HG02943 (cell line): Measurements from ENCODE around the gene RNF32.
"Not testable (repeated sequence)": the region's sequence is repeated elsewhere in the genome, so short reads cannot be mapped to it uniquely, and the experiment has no call there.

Experiments used
- ATAC-seq: cut with Tn5 transposase; IDR thresholded peaks from one replicate; pipeline ENCODE4 v1.9.1; 2021; ENCODE audit warnings: mild to moderate bottlenecking, low read depth, moderate library complexity; ENCODE audit not compliant: unreplicated experiment

The RNF32 gene

DNA sequence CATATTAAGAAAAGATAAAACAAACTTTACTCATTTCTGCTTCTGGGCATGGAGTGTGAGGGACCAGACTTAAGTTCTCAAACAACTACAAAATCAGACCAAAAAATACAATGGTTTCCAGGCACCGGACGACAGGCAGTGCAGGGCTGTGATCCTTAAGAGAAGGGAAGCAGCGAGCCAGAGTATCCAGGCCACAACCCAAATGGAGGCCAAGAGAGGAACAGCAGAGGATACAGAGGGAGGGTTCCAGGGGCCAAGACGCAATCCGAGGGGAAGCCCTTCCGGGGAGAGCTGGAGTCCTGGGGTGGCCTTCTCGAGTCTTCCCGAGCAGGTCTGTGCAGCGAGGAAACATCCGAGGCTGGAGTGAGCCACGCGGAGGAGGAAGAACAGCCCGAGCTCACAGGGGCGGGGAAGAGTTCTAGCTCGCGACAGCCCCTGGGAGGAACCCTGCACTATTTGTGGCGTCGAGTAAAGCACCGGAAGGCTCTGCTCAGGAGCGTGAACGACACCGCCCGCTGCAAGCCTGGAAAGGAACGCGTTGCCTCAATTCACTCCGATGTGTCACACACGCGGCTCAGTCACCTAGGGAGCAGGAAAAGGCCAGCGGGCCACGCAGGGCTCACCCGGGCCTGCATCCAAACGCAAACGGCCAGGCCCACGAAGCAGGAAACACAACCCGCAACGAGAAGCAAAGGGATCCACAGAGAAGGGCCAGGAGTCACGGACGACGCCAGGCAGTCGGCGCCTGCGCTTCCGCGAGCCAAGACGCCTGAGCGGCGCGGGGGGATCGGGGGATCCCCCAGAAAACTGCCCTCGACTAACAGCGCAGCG is 933 bp upstream of the RNF32 start:
- peak; percentile 18 for ATAC-seq

DNA sequence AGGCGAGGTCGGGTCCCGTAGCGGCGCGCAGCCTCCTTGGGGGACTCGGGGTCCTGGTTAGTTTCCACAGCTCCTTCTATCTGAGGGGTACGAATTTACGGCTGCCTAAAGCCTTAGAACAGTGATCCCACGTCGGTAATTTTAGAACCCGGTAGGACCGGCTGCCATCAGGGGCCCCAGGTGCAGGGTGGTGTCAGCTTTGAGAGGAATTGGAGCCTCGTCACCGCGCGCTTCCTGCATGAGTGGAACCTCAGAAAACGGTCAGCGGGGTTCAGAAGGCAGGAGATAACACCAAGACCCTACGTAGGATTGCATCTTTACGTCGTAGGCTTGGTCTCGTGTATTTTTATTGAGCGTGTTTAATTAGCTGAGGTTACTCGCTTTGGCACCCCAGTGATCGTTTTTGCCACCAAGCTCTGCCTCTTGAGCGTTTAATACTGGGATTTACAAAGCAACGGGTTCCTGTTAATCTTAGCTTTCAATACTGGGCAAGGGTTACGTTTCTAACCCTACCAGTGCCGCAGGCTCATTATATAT is 443 bp downstream of the RNF32 start:
- peak; percentile 47 for ATAC-seq

DNA sequence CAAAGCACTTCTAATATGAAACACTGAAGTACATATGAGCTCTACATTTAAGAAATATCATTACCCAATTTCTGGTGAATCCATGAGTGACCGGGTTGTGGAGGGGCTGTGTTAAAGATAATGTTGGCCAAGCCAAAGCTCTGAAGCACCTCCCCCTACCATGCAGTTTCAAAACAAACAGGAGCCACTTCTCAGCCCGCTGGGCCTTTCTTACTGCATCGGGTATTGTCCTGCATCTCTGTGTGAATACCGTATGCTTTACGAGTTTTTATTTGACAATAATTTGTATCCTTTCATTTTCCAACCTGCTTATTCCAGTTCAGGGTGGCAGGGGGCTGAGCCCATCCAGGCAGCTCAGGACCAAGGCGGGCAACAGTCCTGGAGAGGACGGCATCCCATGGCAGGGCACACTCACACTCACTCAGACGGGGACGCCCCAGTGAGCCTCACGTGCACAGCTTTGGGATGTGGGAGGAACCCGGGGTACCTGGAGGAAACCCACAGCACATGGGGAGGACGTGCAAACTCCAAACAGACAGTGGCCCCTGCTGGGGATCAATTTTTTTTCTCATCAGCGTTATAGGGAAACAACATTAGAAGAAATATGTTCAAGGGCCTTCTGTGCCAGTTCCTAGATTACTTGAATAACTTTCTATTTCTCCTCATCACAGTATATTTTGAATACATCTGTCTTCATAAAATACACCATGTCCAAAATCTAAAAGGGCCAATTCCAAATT is 1.9 kb downstream of the RNF32 start:
- ATAC-seq = no peak

DNA sequence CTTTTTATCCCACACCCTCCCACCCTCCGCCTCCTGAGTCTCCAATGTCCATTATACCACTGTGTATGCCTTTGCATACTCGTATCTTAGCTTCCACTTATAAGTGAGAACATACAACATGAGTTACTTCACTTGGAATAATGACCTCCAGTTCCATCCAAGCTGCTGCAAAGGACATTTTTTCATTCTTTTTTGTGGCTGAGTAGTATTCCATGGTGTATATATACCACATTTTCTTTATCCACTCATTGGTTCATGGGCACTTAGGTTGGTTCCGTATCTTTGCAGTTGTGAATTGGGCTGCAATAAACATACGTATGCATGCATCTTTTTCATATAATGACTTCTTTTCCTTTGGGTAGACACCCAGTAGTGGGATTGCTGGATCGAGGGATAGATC is 6.8 kb downstream of the RNF32 start:
- not testable (repeated sequence) for ATAC-seq

DNA sequence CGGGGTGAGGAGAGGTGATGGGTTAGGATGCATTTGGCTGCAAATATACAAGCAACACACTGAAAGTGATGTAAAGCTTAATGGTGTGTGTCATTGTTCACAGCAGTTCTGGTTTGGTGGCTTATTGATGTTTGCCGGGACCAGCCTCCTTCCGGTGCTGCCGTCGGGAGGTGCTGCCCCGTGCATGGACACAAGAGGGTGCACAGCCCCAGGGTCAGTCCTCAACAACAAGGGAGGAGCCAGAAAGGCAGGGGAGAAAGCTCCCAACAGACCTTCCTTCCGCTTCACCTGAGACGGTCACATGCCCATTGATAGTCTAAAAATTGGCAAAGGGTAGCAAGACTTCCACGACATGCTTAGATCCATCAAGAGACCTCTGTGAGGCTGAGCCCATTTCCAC is 9.5 kb downstream of the RNF32 start:
- ATAC-seq = no peak

DNA sequence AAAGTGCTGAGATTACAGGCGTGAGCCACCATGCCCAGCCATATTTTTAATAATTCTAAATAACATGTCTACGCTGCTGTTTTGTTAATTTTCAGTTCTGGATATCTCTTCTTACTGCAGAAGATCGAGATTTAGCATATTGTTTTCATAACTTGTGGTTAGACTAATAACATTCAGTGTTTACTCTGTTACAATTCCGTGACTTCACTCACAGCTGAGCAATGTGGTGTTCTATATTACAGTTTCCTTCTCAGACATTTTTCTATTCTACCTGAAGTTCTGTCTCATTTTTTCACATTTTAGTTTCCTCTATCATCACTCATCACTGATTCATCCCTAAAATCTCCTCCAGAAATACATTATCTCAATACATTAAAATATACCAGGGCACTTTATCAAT is 10.9 kb downstream of the RNF32 start:
- ATAC-seq = no peak

DNA sequence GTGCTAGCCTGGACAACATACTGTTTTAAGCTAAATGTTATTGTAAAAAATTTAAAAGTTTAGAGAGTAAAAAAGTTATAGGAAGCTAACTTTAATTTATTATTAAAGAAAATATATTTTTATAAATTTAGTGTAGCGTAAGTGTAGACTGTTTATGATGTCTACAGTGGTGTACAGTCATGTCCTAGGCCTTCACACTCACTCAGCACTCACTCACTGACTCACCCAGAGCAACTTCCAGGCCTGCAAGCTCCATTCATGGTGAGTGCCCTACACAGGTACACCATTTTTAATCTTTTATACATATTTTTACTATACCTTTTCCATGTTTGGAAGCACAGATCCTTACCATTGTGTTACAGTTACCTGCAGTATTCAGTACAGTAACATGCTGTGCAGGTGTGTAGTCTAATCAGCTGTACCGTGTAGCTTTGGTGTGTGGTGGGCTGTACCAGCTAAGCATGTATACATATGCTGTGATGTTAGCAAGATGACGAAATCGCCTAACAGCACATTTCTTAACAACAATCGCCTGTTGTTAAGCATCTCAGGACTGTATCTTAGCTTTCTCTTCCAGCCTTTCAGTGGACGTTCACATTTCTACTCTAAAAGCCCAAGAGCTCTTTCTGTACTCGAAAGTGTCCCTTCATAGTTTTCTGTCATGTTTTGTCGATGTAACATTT is 12.5 kb downstream of the RNF32 start:
- ATAC-seq = no peak

DNA sequence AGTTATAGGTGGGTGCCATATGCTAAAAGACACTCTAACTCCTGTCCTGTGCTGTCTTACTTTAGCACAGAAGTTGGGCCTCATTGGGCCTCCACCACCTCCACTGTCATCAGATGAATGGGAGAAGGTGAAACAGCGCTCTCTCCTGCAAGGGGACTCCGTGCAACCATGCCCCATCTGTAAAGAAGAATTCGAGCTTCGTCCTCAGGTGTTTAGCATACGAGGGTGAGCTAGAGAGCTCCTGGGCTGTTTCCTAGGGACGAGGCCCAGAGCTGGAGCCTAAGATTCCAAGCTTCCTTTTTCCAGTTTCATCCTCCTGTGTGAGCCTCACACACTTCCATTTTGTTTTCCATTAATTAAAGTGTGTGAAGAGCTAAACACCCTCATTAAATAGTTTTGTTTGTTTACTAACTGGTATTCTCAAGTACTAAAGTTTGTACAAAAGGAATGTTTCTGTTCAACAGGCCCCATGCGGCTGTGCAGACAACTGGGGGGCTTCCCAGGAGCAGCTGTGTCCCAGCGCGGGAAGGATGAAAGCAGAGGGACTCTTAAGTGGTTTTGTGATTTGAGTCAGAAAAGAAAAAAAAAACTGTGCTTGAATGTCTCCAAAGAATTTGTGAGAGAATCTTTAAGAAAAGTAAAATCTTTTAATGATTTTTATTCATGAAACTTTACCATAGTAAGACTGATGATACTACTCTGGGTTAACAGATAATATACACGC is 14.1 kb downstream of the RNF32 start:
- ATAC-seq = no peak

DNA sequence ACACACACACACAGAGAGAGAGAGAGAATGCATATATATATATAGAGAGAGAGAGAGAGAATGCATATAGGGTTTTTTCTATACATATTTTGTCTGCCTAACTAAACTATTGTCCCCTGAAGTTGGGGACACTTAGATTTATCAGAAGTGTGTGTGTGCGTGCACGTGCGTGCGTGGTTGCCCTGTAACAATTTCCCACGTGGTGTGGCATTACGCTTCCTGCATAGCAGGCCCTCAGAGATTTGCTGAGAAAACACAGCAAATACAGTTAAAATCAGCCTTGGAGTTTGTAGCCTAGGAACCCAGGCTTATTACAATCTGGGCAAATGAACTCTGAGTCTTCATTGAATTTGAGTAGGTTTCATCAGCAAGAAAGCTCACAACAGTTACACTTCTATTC is 14.7 kb downstream of the RNF32 start:
- ATAC-seq = no peak

DNA sequence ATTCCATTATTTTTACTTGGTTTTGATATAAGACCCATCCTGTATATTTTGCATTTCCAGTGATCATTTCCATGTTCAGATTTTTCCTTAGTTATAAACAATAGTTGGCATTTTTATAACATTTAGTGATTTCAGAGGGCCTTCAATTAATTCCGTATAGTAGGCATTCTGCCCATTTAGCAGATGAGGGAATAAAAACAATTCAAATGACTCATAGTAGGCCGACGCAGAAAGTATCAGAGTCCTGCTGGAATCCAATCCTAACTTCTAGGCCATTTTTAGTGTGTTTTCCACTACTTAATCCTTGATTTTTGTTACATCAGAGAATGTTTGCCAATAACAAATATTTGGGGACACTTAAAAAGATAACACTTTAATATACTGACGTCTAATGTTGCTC is 15.4 kb downstream of the RNF32 start:
- no peak for ATAC-seq

DNA sequence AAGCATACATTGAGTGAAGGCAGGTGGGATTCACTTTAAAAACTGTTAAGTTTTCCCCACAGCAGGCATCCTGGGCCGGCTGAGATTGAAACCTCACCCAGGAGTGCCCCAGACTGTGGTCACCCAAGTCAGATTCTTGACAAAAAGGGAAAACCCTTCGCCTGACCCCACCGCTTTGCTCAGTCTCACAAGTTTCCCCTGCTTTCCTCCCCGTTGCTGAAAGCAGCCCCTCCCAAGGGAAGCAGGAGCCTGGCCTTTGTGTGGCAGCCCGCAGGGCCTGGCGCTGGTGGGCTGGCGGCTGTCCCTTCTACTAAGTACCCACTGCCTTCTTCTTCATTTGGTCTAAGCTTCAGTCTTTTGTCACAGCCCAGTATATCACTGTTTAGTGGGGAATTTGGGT is 16.0 kb downstream of the RNF32 start:
- ATAC-seq = no peak

DNA sequence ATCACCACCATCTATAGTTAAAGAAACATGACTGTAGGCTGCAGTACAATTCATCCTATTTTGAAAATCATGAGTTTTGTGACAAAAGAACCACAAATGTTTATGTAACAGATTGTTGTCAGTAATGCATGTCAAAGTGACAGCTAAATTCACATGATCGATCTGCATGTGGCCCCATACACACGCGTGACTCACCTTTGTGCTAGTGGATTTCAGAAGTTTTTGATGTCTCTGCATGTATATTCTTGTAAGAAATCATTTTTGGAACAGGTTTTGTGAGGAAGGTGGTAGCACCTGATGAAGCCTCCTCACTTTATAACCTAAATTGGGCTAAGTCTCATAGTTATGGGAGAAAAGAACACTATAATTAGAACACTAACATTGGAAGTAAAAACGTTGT is 17.1 kb downstream of the RNF32 start:
- no peak for ATAC-seq

DNA sequence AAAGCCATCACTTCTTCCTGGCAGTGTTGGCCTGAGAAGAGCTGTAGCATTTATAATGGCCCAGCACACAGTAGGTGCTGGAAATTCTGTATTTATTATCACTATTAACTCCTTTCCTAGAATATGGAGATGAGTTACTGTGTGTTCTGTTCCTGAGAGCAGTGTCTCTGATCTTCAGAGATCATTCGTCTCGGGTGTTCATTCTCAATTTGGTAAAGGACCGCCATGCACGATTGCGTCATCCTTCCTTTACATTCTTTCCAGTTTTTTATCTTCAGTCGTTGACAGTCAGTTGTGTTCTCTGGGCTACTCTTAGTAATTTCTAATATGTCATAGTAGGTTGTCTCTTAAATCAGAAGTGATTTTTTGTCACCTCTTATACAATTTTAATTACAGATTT is 18.6 kb downstream of the RNF32 start:
- no peak for ATAC-seq

DNA sequence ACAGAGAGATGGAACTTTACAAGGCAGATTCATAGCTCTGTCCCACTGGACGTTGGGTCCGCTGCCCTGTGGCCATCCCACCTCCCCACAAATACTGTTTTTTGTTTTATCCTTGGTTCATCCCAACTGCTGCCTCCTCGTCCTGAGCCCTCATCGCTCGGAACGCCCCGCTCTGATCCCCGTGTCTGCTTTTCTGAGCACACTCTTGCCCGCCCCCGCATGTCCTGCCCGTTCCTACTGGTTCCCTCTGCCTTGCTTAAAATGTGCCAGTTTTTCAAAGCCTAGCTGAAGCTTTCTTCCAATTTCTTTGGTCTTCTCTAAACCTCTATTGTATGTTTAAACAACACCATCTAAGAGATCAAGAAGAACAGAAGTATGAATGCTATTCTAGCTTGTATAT is 19.4 kb downstream of the RNF32 start:
- no peak for ATAC-seq

DNA sequence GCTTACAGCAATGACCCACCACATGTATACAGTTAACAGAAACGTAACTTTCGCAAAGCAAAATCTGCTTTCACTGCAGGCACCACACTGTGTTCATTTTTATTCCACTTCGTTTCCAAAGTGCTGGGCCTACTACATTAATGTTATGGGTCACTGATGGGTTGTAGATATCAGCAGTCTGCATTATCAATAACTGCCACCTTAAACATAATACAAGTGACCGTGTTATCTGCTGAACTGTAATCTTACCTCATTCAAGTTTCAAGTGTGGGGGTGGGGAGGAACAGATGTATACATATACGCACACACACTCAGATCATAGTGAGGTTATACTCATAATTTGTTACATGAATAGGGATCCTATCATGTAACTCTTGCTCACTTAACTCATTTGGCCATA is 21.1 kb downstream of the RNF32 start:
- no peak for ATAC-seq

DNA sequence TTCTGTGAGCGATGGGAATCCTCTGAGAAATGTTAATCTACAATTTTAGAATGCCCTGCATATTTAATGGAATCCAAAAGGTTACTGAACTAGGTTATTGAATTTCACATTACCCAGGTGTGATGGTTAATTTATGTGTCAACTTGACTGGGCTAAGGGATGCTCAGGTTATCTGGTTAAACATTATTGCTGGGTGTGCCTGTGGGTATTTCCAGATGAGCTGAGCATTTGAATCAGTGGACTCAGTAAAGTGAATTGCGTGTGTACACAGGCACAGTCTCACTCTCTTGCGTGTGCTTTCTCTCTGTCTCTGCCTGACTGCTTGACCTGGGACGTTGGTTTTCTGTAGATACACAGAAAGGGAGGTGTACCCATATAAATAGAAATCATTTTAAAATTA is 21.7 kb downstream of the RNF32 start:
- no peak for ATAC-seq

DNA sequence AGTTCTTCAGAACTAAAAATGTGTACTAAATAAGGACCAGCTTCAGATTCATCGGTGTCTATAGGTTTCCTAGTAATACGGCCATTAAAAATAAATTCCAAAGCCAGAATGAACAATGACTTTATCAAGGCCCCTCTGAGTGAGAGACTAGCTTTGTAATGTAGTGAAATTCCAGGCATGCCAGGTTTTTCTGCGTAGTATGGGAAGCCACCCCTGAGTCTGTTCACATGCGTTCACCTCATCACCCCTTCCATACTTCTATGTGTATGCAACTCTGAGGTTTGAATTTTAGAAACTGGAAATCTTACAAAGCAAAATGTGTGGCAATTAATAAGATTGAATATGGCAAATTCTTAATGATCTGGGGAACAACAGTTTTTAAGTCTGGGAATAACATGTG is 24.5 kb downstream of the RNF32 start:
- no peak for ATAC-seq

DNA sequence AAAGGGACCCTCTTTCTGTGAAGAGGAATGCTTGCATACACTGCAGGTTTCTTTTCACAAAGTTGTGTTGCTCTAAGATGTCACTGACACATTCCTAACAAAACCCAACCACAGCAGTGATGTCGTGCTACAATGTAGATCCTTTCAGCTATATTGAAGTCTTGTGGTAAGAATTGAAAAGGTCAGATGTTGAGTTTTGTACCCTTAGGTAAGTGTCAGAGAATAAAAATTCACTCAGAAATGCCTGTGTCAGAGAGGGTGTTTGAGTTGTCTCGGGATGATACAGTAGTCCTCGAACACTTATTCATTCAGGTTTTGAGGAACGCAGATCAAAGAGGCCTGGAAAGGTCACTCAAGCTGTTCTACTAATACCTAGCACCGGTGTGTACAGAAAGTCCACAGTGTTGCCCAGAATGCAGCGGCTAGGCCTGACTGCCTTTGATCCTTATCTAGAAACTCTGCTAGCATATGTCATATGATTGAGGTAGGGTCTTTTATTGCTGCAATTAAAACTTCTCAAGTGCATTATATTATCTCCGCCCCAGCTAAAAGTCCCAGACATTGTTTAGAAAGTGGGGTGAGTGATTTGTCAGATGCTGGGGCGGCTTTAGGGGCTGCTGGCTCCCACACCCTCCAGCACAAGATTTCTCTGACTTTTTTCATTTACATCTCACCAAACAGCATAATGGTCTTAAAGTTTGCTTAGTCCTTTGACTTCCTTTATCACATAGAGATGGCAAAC is 26.0 kb downstream of the RNF32 start:
- no peak for ATAC-seq

DNA sequence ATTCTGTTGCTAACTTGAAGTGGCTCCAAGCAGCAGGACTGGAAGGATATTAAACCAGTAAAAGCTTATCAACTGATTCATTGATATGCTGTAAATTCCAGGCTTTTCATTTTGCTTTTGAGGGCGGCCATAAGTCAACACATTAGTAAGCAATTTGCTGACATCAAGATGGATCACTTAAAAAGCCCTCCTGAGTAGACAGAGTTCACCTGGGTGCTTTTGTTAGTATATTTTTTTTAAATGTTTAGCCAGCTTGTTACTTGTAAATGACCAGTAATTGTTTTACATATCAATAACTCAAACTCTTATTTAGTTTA is 26.5 kb downstream of the RNF32 start:
- ATAC-seq = no peak

DNA sequence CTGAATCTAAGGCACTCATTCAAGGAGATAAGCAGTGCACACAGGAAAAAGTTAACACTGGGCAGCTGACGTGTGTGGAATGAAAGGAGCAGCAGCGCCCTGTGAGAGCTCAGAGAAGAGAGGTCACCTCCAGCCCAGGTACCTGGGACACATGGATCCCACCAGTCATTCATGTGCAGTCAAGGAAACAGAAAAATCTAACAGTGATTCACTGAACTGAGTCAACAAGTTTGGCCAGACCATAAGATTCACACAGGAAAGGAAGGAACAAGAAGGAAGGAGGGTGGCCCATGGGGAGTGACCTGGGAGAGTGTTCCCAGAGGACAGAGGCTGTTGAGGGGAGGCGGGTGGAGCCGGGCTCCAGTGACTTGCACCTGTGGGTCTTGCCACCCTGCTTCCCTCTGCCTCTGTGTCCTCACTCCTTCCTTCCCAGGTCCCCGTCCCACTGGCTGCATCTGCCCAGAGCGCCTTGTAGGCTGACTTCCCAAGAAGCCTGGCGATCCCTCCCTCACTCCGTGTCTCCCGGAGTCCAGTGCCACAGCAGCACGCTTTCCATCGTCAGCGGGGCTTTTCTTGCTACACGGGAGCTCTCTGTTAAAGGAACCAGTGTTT is 27.7 kb downstream of the RNF32 start:
- ATAC-seq = no peak
